22Rv1 (cell line): ENCODE data around the gene SHFL.

Source experiments
- ZFX ChIP-seq: fragments of 450-650 bp; IDR thresholded peaks from 2 replicates; pipeline ENCODE4 v1.6.1; 2017; ENCODE audit warnings: antibody characterized with exemption, borderline replicate concordance
- TF ChIP-seq, protein P1 (sequence below): fragments of 450-650 bp; IDR thresholded peaks from 2 replicates; pipeline ENCODE4 v1.5.1; 2017; ENCODE audit warnings: mild to moderate bottlenecking

DNA sequence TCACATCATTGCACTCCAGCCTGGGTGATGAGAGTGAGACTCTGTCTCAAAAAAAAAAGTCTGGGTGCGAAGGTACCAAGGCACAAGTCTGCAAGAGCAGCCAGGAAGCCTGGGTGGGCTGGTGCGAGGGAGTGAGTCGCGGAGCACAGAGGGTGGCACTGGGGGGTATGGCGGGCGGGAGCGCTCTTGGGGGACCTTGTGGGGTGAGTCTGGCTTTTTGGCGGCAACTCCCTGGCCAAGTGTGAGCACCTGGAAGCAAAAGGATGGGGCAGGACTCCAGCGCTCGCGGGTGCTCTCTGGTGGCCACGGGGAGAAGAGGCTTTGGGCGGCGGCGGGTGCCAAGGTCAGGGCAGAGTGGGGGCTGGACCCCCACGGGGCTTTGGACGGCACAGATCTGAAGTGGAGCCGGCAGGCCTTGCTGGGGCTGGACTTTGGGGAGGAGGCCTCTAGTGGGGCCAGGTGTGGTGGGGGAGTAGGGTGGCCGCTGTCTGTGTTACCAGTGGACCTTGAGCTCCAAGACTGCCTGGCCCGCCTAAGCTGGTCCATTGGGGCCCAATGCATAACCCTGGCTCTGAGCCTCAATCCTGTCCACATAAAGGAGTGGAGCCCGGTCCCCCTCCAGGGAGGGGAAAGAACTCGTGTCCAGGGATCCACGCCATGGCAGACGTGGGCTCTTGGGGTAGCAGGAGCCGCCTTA is 26.9 kb downstream of the SHFL start:
- TF ChIP-seq, protein P1, sequence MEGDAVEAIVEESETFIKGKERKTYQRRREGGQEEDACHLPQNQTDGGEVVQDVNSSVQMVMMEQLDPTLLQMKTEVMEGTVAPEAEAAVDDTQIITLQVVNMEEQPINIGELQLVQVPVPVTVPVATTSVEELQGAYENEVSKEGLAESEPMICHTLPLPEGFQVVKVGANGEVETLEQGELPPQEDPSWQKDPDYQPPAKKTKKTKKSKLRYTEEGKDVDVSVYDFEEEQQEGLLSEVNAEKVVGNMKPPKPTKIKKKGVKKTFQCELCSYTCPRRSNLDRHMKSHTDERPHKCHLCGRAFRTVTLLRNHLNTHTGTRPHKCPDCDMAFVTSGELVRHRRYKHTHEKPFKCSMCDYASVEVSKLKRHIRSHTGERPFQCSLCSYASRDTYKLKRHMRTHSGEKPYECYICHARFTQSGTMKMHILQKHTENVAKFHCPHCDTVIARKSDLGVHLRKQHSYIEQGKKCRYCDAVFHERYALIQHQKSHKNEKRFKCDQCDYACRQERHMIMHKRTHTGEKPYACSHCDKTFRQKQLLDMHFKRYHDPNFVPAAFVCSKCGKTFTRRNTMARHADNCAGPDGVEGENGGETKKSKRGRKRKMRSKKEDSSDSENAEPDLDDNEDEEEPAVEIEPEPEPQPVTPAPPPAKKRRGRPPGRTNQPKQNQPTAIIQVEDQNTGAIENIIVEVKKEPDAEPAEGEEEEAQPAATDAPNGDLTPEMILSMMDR, result peak; percentile 89
- TF ChIP-seq ZFX, result no peak
